Panc1 (cell line): ENCODE results near the gene KLHL26. TPM values are rescaled to one million over a fixed set of nuclear protein-coding genes. Genes with fewer than 3 reads are reported as not detected.

ENCODE experiments used
- ATAC-seq: fragments of 200-7000 bp; cut with Tn5 transposase; 2 replicates; pipeline ENCODE4 v1.9.1; 2020; ENCODE audit warnings: mild to moderate bottlenecking, moderate library complexity
- BruUV-seq: library from RNA; stranded (reverse); fragments of 400-500 nt; replicated peaks from 2 replicates; lab custom pipeline; 2021; lab: Mats Ljungman, UMichigan
- CTCF ChIA-PET: fragments of 300-600 bp; sonication (Branson Sonifier 250); formaldehyde crosslinking; loops from one replicate; lab custom pipeline; 2022; ENCODE audit warnings: antibody characterized with exemption; lab: Charles Lee
- POLR2A ChIA-PET: fragments of 300-600 bp; sonication (Branson Sonifier 250); formaldehyde crosslinking; loops from one replicate; lab custom pipeline; 2022; ENCODE audit warnings: antibody characterized with exemption; lab: Charles Lee
- DNase-seq: peaks from one replicate; pipeline ENCODE4 v3.0.0-alpha.2; 2010; ENCODE audit warnings: low read depth, low spot score
- H3K27ac ChIP-seq: 2 replicates; pipeline ENCODE4 v1.5.1; 2011; ENCODE audit warnings: mild to moderate bottlenecking, low read length, inconsistent platforms
- H3K27me3 ChIP-seq: fragments of 200-500 bp; sonication (Bioruptor generic); 2 replicates; pipeline ENCODE4 v1.6.0; 2014; ENCODE audit warnings: low read length, inconsistent platforms; ENCODE audit not compliant: control insufficient read depth, insufficient read depth
- H3K36me3 ChIP-seq: fragments of 200-500 bp; sonication (Bioruptor generic); 2 replicates; pipeline ENCODE4 v1.5.1; 2014; ENCODE audit warnings: inconsistent platforms, mild to moderate bottlenecking, low read length, moderate library complexity; ENCODE audit not compliant: control insufficient read depth, insufficient read depth
- H3K4me1 ChIP-seq: 2 replicates; pipeline ENCODE4 v1.5.1; 2011; ENCODE audit warnings: inconsistent platforms, mild to moderate bottlenecking, low read length, moderate library complexity; ENCODE audit not compliant: control insufficient read depth, insufficient read depth
- H3K4me3 ChIP-seq, 2 experiments: 2 replicates each; pipeline ENCODE4 v1.5.1; 2011 to 2012; ENCODE audit warnings: low read depth in 2 of 2, low read length in 2 of 2, mild to moderate bottlenecking in 2 of 2, inconsistent platforms in 1 of 2, moderate library complexity in 1 of 2
- H3K9me3 ChIP-seq: fragments of 200-500 bp; sonication (Bioruptor generic); 2 replicates; pipeline ENCODE4 v1.5.1; 2014; ENCODE audit warnings: low read depth, mild to moderate bottlenecking, inconsistent platforms, low read length, moderate library complexity; ENCODE audit not compliant: control insufficient read depth, insufficient read depth
- CTCF ChIP-seq: fragments of 450-650 bp; IDR thresholded peaks from 2 replicates; pipeline ENCODE4 v1.5.1; 2017; ENCODE audit warnings: mild to moderate bottlenecking
- POLR2AphosphoS5 ChIP-seq: IDR thresholded peaks from 2 replicates; pipeline ENCODE4 v1.6.1; 2012; ENCODE audit warnings: mild to moderate bottlenecking, low read depth, low read length, moderate library complexity
- REST ChIP-seq, 2 experiments: IDR thresholded peaks; 2 replicates each; pipeline ENCODE4 v1.6.1; 2011 to 2012; ENCODE audit warnings: low read depth in 2 of 2, control low read depth in 1 of 2, low read length in 1 of 2, mild to moderate bottlenecking in 1 of 2, moderate library complexity in 1 of 2; ENCODE audit not compliant: insufficient read depth in 1 of 2
- SIN3A ChIP-seq: IDR thresholded peaks from 2 replicates; pipeline ENCODE4 v1.6.1; 2012; ENCODE audit warnings: low read depth, mild to moderate bottlenecking, low read length, moderate library complexity, borderline replicate concordance; ENCODE audit not compliant: insufficient read depth
- TCF7L2 ChIP-seq: IDR thresholded peaks from 2 replicates; pipeline ENCODE4 v1.6.1; 2011; ENCODE audit warnings: mild to moderate bottlenecking, low read depth, low read length, inconsistent platforms
- in situ Hi-C: cut with HindIII; loops from 2 replicates; pipeline ENCODE4 v1.10.0; 2016; ENCODE audit warnings: low sequenced_read_pairs, low pct_unique_long_range_greater_than_20kb
- intact Hi-C: fragments of 100-400 bp; cut with micrococcal nuclease; formaldehyde crosslinking; loops from one replicate; pipeline ENCODE4 v1.10.0; 2022; ENCODE audit not compliant: unreplicated experiment
- total RNA-seq: library from RNA; stranded (reverse); gene quantifications from one replicate; pipeline ENCODE4 v1.2.1, GENCODE V29; 2021; ENCODE audit not compliant: unreplicated experiment

The KLHL26 gene
- total RNA-seq, 1 experiment from 2014 or later, result 4.4 TPM

- in situ Hi-C loops, result no loop called here
- ChIA-PET CTCF (no interaction called here), POLR2A (no interaction called here)
- Histone ChIP-seq H3K27ac (no peak overlapping the region), H3K27me3 (no peaks in the 10 kb centered on the region), H3K36me3 (no peaks in the 10 kb centered on the region), H3K4me3 (no peak overlapping the region), H3K9me3 (no peaks in the 10 kb centered on the region), H3K4me1 (no peaks in the 10 kb centered on the region)
- no TSS peak for BruUV-seq
- ATAC-seq (no peak), DNase-seq (no peak)
- TF ChIP-seq CTCF (no peak), POLR2AphosphoS5 (no peak), TCF7L2 (no peak), SIN3A (no peak), REST (IDR thresholded peaks at IDR 0.05; ENCODE audit: insufficient read depth in 1 of 2, low read depth in 2 of 2, low read length in 1 of 2) (no peak)
- intact Hi-C loops, result no loop called here
These were observed 81.2 kb downstream of the KLHL26 start for GRCh38 chr19:18718015-18718526.

GRCh38 chr19:18718846-18719458, 82.1 kb downstream of the KLHL26 start:
- no peak for DNase-seq
- no TSS peak for BruUV-seq
- Histone ChIP-seq H3K27ac (no peak overlapping the region), H3K36me3 (no peaks in the 10 kb centered on the region), H3K4me1 (no peaks in the 10 kb centered on the region), H3K27me3 (no peaks in the 10 kb centered on the region), H3K4me3 (no peak overlapping the region), H3K9me3 (no peaks in the 10 kb centered on the region)
- no peak for ATAC-seq
- no peak for TF ChIP-seq TCF7L2
- TF ChIP-seq POLR2AphosphoS5, result no peak
- TF ChIP-seq REST (IDR thresholded peaks at IDR 0.05; ENCODE audit: insufficient read depth in 1 of 2, low read depth in 2 of 2, low read length in 1 of 2), result no peak
- no peak for TF ChIP-seq CTCF
- no peak for TF ChIP-seq SIN3A
- intact Hi-C loops, result no loop called here
- ChIA-PET POLR2A (no interaction called here), CTCF (no interaction called here)
- in situ Hi-C loops, result no loop called here
